Measurements from ENCODE around the gene SYT12. TPM values are rescaled to one million over a fixed set of nuclear protein-coding genes. Genes with fewer than 3 reads are reported as not detected.

Gene SYT12
- total and polyA plus RNA-seq, 2 of the 13 experiments (the other 11 are each of a cell fraction or from before 2014, with no cell fraction given), result 0.01 to 0.02 TPM

DNA sequence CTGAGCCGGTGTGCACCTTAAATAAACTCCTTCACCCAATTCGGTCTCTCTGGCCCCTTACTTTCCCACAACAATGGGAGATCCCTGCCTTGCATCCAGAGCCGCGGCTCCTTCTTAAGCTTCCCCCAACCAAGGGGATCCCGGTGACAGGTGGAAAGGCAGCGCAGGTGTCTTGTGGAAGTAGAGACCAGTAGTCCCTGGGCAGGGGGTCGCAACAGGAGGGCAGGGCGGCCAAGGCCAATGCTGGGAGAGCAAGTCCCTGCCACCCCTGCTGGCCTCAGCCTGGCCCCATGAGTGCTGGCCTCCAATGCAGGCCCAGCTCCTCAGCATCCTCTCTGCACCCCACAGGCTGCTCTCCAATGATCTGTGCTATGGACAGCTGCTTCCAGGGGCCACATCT, 7.9 kb upstream of the SYT12 start:
- H4K20me1 ChIP-seq (ENCODE audit: insufficient read depth, low read length), result no peaks in the 10 kb centered on the region
- no peak overlapping the region for H3K9ac ChIP-seq (ENCODE audit: insufficient read depth, low read depth, low read length)
- BruUV-seq (replicated peaks), result no TSS peak
- no peak for ATAC-seq
- no peak overlapping the region for H3K4me2 ChIP-seq (ENCODE audit: low read depth, low read length)
- H3K9me3 ChIP-seq (ENCODE audit: low read length), result no peaks in the 10 kb centered on the region
- H3K36me3 ChIP-seq (replicated peaks in 1 of 2; ENCODE audit: control insufficient read depth in 1 of 2, insufficient read depth in 2 of 2, low read length in 2 of 2), result no peaks in the 10 kb centered on the region
- POLR2A ChIA-PET, result no interaction called here
- H3K4me3 ChIP-seq (replicated peaks in 1 of 3; ENCODE audit: insufficient read depth in 1 of 3, low read depth in 2 of 3, low read length in 3 of 3), result no peak overlapping the region
- in situ Hi-C loops (cut with HindIII; ENCODE audit: extremely low pct_ligation_motif_present, low pct_unique_long_range_greater_than_20kb), result no loop called here
- H2AFZ ChIP-seq (ENCODE audit: low read length), result no peak overlapping the region
- H3K4me1 ChIP-seq (ENCODE audit: insufficient read depth, low read length), result peaks cover 8% of the 10 kb centered on the region
- 52% methylated on average over 6 of the region's 8 CpGs for WGBS (ENCODE audit: low lambda C conversion rate)
- TF ChIP-seq ZNF546 (CRISPR knock-in tag; conservative IDR thresholded peaks at IDR 0.05), result no peak
- peaks cover 4 to 5% of the 10 kb centered on the region in 2 experiments; a peak in 3 of 5 replicates for H3K27me3 ChIP-seq (ENCODE audit: control insufficient read depth in 1 of 2, insufficient read depth in 2 of 2, low read length in 2 of 2)
- intact Hi-C loops (cut with micrococcal nuclease; ENCODE audit: unreplicated experiment), result no loop called here
- no peak overlapping the region for H3K27ac ChIP-seq (ENCODE audit: extremely low read length, insufficient read depth, low read length)
- FAIRE-seq, result no peak
- H3K79me2 ChIP-seq (ENCODE audit: insufficient read depth, low read length), result no peaks in the 10 kb centered on the region
- CTCF ChIA-PET (ENCODE audit: low intra/inter-chr PET ratio, low total read pairs), result no interaction called here
- no peak for DNase-seq (ENCODE audit: low spot score)

DNA sequence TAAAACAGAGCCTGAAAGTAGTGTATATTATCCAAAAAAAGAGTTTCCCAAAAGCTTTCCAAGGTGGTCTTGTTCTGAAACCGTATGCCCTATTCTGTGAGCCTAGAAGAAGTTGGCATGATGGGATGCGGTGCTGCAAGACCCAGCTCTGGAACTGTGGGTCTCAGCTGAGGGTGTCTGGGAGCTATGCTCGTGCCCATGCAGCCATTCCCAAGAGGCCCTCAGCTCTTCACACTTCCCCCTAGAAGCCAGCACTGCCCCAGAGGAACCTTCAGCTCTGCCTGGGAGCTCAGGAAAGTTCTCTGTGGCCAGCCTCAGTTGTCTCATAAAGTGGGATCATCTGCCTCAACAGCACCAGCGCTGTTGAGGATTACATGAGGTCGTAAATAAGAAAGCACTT, 6.4 kb upstream of the SYT12 start:
- intact Hi-C loops (cut with micrococcal nuclease; ENCODE audit: unreplicated experiment) (no loop called here), in situ Hi-C loops (cut with HindIII; ENCODE audit: extremely low pct_ligation_motif_present, low pct_unique_long_range_greater_than_20kb) (no loop called here)
- ChIA-PET POLR2A (interaction anchor here (1.3 kb wide), 1 partner anchor 13 kb away, joined by 3 read pairs; no protein-coding TSS in a partner anchor), CTCF (ENCODE audit: low intra/inter-chr PET ratio, low total read pairs) (no interaction called here)
- Histone ChIP-seq H3K36me3 (replicated peaks in 1 of 2; ENCODE audit: control insufficient read depth in 1 of 2, insufficient read depth in 2 of 2, low read length in 2 of 2) (no peaks in the 10 kb centered on the region), H3K9ac (ENCODE audit: insufficient read depth, low read depth, low read length) (no peak overlapping the region), H3K79me2 (ENCODE audit: insufficient read depth, low read length) (no peaks in the 10 kb centered on the region), H3K27me3 (ENCODE audit: control insufficient read depth in 1 of 2, insufficient read depth in 2 of 2, low read length in 2 of 2) (peaks cover 2 to 5% of the 10 kb centered on the region in 2 experiments; a peak in 3 of 5 replicates), H3K27ac (ENCODE audit: extremely low read length, insufficient read depth, low read length) (no peak overlapping the region), H3K4me3 (replicated peaks in 1 of 3; ENCODE audit: insufficient read depth in 1 of 3, low read depth in 2 of 3, low read length in 3 of 3) (no peak overlapping the region), H3K4me1 (ENCODE audit: insufficient read depth, low read length) (no peaks in the 10 kb centered on the region), H4K20me1 (ENCODE audit: insufficient read depth, low read length) (no peaks in the 10 kb centered on the region), H3K9me3 (ENCODE audit: low read length) (no peaks in the 10 kb centered on the region), H3K4me2 (ENCODE audit: low read depth, low read length) (no peak overlapping the region), H2AFZ (ENCODE audit: low read length) (no peak overlapping the region)
- WGBS (ENCODE audit: low lambda C conversion rate), result 39% methylated on average over 5 of the region's 5 CpGs
- DNase-seq (ENCODE audit: low spot score) (no peak), ATAC-seq (no peak), FAIRE-seq (no peak)
- TF ChIP-seq, protein P1, sequence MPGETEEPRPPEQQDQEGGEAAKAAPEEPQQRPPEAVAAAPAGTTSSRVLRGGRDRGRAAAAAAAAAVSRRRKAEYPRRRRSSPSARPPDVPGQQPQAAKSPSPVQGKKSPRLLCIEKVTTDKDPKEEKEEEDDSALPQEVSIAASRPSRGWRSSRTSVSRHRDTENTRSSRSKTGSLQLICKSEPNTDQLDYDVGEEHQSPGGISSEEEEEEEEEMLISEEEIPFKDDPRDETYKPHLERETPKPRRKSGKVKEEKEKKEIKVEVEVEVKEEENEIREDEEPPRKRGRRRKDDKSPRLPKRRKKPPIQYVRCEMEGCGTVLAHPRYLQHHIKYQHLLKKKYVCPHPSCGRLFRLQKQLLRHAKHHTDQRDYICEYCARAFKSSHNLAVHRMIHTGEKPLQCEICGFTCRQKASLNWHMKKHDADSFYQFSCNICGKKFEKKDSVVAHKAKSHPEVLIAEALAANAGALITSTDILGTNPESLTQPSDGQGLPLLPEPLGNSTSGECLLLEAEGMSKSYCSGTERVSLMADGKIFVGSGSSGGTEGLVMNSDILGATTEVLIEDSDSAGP (CRISPR knock-in tag; IDR thresholded peaks at IDR 0.05; ENCODE audit: borderline replicate concordance), result no peak
- TF ChIP-seq MIER2 (CRISPR knock-in tag; IDR thresholded peaks at IDR 0.05), result no peak
- no TSS peak for BruUV-seq (replicated peaks)

All from HepG2 (cell line).